Measurements from ENCODE around the gene STK32C. TPM values are rescaled to one million over a fixed set of nuclear protein-coding genes. Genes with fewer than 3 reads are reported as not detected.

Gene STK32C
- total and polyA plus RNA-seq, 2 experiments from 2014 or later = 8.8 to 9.8 TPM

DNA sequence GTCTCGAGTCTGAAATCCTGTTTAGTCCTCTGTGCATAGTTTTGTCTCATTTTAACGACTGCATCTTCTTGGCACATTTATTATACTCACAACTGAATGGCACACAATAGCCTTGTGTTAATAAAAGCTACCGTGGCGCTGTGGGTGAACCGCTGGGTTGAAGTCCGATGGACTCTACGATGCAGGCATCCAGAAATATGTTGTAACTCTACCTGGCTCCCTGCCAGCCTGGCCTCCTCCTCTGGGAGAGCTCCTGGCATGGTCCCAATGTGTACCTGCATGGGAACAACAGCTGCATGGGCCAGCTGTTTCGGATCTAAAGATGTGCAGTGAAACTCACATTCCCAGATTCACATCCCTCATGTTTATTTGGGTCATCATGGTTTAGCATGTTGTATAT lies 124.7 kb downstream of the STK32C start:
- DNase-seq = no peak
- 65 to 77% methylated on average over 8 of the region's 8 CpGs for WGBS, 2 experiments (ENCODE audit: low coverage in 1 of 2, low lambda C conversion rate in 2 of 2, missing lambda C conversion rate in 2 of 2)
- Histone ChIP-seq H4K20me1 (ENCODE audit: insufficient read depth) (no peaks in the 10 kb centered on the region), H3K9me3 (ENCODE audit: low read depth) (no peaks in the 10 kb centered on the region), H3F3A (ENCODE audit: insufficient read depth) (no peaks in the 10 kb centered on the region), H3K9ac (no peak overlapping the region), H3K9me2 (ENCODE audit: insufficient read depth) (no peaks in the 10 kb centered on the region), H3K36me3 (ENCODE audit: low read depth) (no peaks in the 10 kb centered on the region), H3K27me3 (replicated peaks; ENCODE audit: insufficient read depth) (peaks cover 23% of the 10 kb centered on the region), H3K79me2 (ENCODE audit: insufficient read depth) (no peaks in the 10 kb centered on the region), H3K4me3 (no peak overlapping the region), H3K4me2 (ENCODE audit: unreplicated experiment) (no peak overlapping the region), H2AFZ (no peak overlapping the region), H3K27ac (no peak overlapping the region), H3K4me1 (ENCODE audit: insufficient read depth) (no peaks in the 10 kb centered on the region; the same call in 1 of the 2 replicates)
- TF ChIP-seq EZH2phosphoT487 (IDR thresholded peaks at IDR 0.05; ENCODE audit: insufficient read depth, low read depth) = no peak
- no peak for TF ChIP-seq EZH2 (IDR thresholded peaks at IDR 0.05; ENCODE audit: insufficient read depth, poor library complexity, severe bottlenecking)
- in situ Hi-C loops (cut with MboI) = no loop called here

DNA sequence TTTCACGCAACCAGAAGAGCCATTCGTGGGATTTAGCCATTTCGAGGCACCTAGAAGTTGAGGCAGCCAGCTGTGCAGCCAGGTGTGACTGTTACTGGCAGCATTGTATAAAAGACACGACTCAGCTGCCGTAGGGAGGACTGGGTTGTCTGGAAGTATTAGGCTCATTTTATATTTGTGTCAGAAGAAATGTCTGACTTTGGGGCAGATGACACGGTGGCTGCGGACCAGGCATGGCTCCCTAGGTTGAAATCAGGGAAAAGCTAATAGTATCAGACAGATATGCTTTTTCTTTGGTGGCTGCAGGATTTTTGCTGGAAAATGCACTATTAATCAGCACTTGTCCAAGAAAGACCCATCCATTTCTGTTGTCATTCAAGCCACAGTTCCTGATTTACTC lies 125.2 kb downstream of the STK32C start:
- in situ Hi-C loops (cut with MboI) = no loop called here
- Histone ChIP-seq H3K36me3 (ENCODE audit: low read depth) (no peaks in the 10 kb centered on the region), H3F3A (ENCODE audit: insufficient read depth) (no peaks in the 10 kb centered on the region), H2AFZ (no peak overlapping the region), H3K9me3 (ENCODE audit: low read depth) (no peaks in the 10 kb centered on the region), H3K79me2 (ENCODE audit: insufficient read depth) (no peaks in the 10 kb centered on the region), H3K4me2 (ENCODE audit: unreplicated experiment) (no peak overlapping the region), H3K27me3 (replicated peaks; ENCODE audit: insufficient read depth) (peaks cover 18% of the 10 kb centered on the region), H3K4me1 (ENCODE audit: insufficient read depth) (no peaks in the 10 kb centered on the region; the same call in 1 of the 2 replicates), H3K4me3 (no peak overlapping the region), H3K9me2 (ENCODE audit: insufficient read depth) (no peaks in the 10 kb centered on the region), H3K27ac (no peak overlapping the region), H3K9ac (no peak overlapping the region), H4K20me1 (ENCODE audit: insufficient read depth) (no peaks in the 10 kb centered on the region)
- 63 to 70% methylated on average over 7 of the region's 7 CpGs for WGBS, 2 experiments (ENCODE audit: low coverage in 1 of 2, low lambda C conversion rate in 2 of 2, missing lambda C conversion rate in 2 of 2)
- no peak for TF ChIP-seq EZH2phosphoT487 (IDR thresholded peaks at IDR 0.05; ENCODE audit: insufficient read depth, low read depth)
- TF ChIP-seq EZH2 (IDR thresholded peaks at IDR 0.05; ENCODE audit: insufficient read depth, poor library complexity, severe bottlenecking) = no peak
- DNase-seq = no peak

- H3K4me1 ChIP-seq (ENCODE audit: insufficient read depth) = no peaks in the 10 kb centered on the region
- DNase-seq = no peak
- no peaks in the 10 kb centered on the region for H3F3A ChIP-seq (ENCODE audit: insufficient read depth)
- no peaks in the 10 kb centered on the region for H3K9me3 ChIP-seq (ENCODE audit: low read depth)
- no peak overlapping the region for H3K27ac ChIP-seq
- TF ChIP-seq EZH2 (IDR thresholded peaks at IDR 0.05; ENCODE audit: insufficient read depth, poor library complexity, severe bottlenecking) (no peak), EZH2phosphoT487 (IDR thresholded peaks at IDR 0.05; ENCODE audit: insufficient read depth, low read depth) (no peak)
- H3K36me3 ChIP-seq (ENCODE audit: low read depth) = no peaks in the 10 kb centered on the region
- H3K4me3 ChIP-seq = no peak overlapping the region
- WGBS, 2 experiments (ENCODE audit: low coverage in 1 of 2, low lambda C conversion rate in 2 of 2, missing lambda C conversion rate in 2 of 2) = 61 to 74% methylated on average over 17 to 25 of the region's 25 CpGs
- no peak overlapping the region for H3K4me2 ChIP-seq (ENCODE audit: unreplicated experiment)
- peaks cover 20% of the 10 kb centered on the region for H3K27me3 ChIP-seq (replicated peaks; ENCODE audit: insufficient read depth)
- H2AFZ ChIP-seq = no peak overlapping the region
- H3K79me2 ChIP-seq (ENCODE audit: insufficient read depth) = no peaks in the 10 kb centered on the region
- in situ Hi-C loops (cut with MboI) = no loop called here
- H3K9ac ChIP-seq = no peak overlapping the region
- H4K20me1 ChIP-seq (ENCODE audit: insufficient read depth) = no peaks in the 10 kb centered on the region
- H3K9me2 ChIP-seq (ENCODE audit: insufficient read depth) = no peaks in the 10 kb centered on the region
Observed at GRCh38 chr10:132181691-132182425, 125.9 kb downstream of the STK32C start.

- no peak overlapping the region for H3K4me3 ChIP-seq
- no peaks in the 10 kb centered on the region for H3K9me3 ChIP-seq (ENCODE audit: low read depth)
- no peaks in the 10 kb centered on the region for H3F3A ChIP-seq (ENCODE audit: insufficient read depth)
- WGBS, 2 experiments (ENCODE audit: low coverage in 1 of 2, low lambda C conversion rate in 2 of 2, missing lambda C conversion rate in 2 of 2) = 51 to 68% methylated on average over 7 to 14 of the region's 14 CpGs
- no peaks in the 10 kb centered on the region for H4K20me1 ChIP-seq (ENCODE audit: insufficient read depth)
- peaks cover 18% of the 10 kb centered on the region for H3K27me3 ChIP-seq (replicated peaks; ENCODE audit: insufficient read depth)
- in situ Hi-C loops (cut with MboI) = no loop called here
- H3K9me2 ChIP-seq (ENCODE audit: insufficient read depth) = no peaks in the 10 kb centered on the region
- H2AFZ ChIP-seq = no peak overlapping the region
- no peak overlapping the region for H3K4me2 ChIP-seq (ENCODE audit: unreplicated experiment)
- H3K36me3 ChIP-seq (ENCODE audit: low read depth) = no peaks in the 10 kb centered on the region
- no peak overlapping the region for H3K27ac ChIP-seq
- no peak overlapping the region for H3K9ac ChIP-seq
- no peaks in the 10 kb centered on the region for H3K79me2 ChIP-seq (ENCODE audit: insufficient read depth)
- TF ChIP-seq EZH2phosphoT487 (IDR thresholded peaks at IDR 0.05; ENCODE audit: insufficient read depth, low read depth) (no peak), EZH2 (IDR thresholded peaks at IDR 0.05; ENCODE audit: insufficient read depth, poor library complexity, severe bottlenecking) (no peak)
- no peaks in the 10 kb centered on the region for H3K4me1 ChIP-seq (ENCODE audit: insufficient read depth)
- DNase-seq = no peak
Observed at GRCh38 chr10:132180736-132181135, 127.0 kb downstream of the STK32C start.

Data from GM23248 (cell line).